Prostate gland (tissue), 2 donors: ENCODE measurements around the gene POU6F2. TPM values are rescaled to one million over a fixed set of nuclear protein-coding genes. Genes with fewer than 3 reads are reported as not detected.

Source experiments
- DNase-seq: peaks from one replicate; pipeline ENCODE4 v3.0.0-alpha.2; 2019; ENCODE audit warnings: low spot score
- H3K27ac ChIP-seq, 2 donors: fragments of 200-600 bp; sonication (generic); 2 replicates each; pipeline ENCODE4 v1.5.1; 2017 to 2019
- H3K27me3 ChIP-seq: fragments of 200-600 bp; sonication (generic); replicated peaks from 2 replicates; pipeline ENCODE4 v1.5.1; 2019; ENCODE audit not compliant: insufficient read depth
- H3K36me3 ChIP-seq, 2 donors: fragments of 200-600 bp; sonication (generic); 1 replicate in 1 of 2; 2 replicates in 1 of 2; pipeline versions ENCODE4 v1.5.1 to v1.8.1; 2017 to 2019
- H3K4me1 ChIP-seq: fragments of 200-600 bp; sonication (generic); replicated peaks from 2 replicates; pipeline ENCODE4 v1.5.1; 2019
- H3K4me3 ChIP-seq, 2 donors: fragments of 200-600 bp; sonication (generic); 2 replicates each; pipeline ENCODE4 v1.5.1; 2017 to 2019
- H3K9me3 ChIP-seq: fragments of 200-600 bp; sonication (generic); 2 replicates; pipeline ENCODE4 v1.5.1; 2017
- POLR2A ChIP-seq: fragments of 450-650 bp; IDR thresholded peaks from one replicate; pipeline ENCODE4 v1.6.1; 2016; ENCODE audit warnings: antibody characterized with exemption, mild to moderate bottlenecking
- POLR2AphosphoS5 ChIP-seq: sonication (generic); formaldehyde crosslinking; IDR thresholded peaks from one replicate; pipeline ENCODE4 v1.6.1; 2017; ENCODE audit warnings: antibody characterized with exemption
- WGBS: methylation state at CpG from one replicate; pipeline ENCODE4 v1.1.5; 2018; 5-methylcytosine and 5-hydroxymethylcytosine counted together
- intact Hi-C: fragments of 100-400 bp; cut with DNase I; formaldehyde crosslinking; loops from one replicate; pipeline ENCODE4 v1.14.2; 2022
- total RNA-seq, 2 donors: library from RNA; depleted of rRNA; stranded (reverse); fragments of >200 nt; gene quantifications; one replicate each; pipeline ENCODE4 v1.1.0, GENCODE V29; 2016
- TF ChIP-seq, protein P1 (sequence below), 4 experiments: fragments of 200-600 bp in 2 of 4; fragments of 450-650 bp in 2 of 4; sonication (generic) in 2 of 4; IDR thresholded peaks; 1 replicate in 3 of 4; 2 replicates in 1 of 4; pipeline ENCODE4 v1.5.1; 2016 to 2019; ENCODE audit warnings: antibody characterized with exemption in 4 of 4, mild to moderate bottlenecking in 2 of 4, moderate library complexity in 2 of 4

Gene POU6F2
- total RNA-seq, 2 donors from 2014 or later, result 2.4 TPM; not detected in 1

DNA sequence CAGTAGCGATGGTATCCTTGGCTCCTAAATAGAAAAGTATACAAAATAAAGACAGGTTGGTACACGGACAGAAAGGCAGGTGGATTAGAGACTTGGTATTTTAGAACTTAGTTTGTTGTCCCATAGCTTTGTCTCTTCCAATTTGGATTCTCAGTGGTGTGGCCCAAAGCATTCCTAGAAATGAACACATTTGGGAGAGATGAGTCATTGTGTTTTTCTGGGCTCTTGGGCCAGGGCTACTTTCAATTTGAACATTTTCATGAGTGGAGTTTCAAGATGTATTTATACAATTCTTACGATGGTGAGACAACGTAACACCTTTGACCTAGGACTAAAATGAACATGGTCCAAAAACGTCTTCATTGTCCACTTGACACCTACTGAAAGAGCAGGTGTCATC, 363.4 kb downstream of the POU6F2 start:
- H3K27ac ChIP-seq, result no peak overlapping the region
- 73% methylated on average over 5 of the region's 5 CpGs for WGBS
- intact Hi-C loops, result no loop called here
- H3K4me3 ChIP-seq, result no peak overlapping the region
- no peaks in the 10 kb centered on the region for H3K4me1 ChIP-seq
- TF ChIP-seq, protein P1, sequence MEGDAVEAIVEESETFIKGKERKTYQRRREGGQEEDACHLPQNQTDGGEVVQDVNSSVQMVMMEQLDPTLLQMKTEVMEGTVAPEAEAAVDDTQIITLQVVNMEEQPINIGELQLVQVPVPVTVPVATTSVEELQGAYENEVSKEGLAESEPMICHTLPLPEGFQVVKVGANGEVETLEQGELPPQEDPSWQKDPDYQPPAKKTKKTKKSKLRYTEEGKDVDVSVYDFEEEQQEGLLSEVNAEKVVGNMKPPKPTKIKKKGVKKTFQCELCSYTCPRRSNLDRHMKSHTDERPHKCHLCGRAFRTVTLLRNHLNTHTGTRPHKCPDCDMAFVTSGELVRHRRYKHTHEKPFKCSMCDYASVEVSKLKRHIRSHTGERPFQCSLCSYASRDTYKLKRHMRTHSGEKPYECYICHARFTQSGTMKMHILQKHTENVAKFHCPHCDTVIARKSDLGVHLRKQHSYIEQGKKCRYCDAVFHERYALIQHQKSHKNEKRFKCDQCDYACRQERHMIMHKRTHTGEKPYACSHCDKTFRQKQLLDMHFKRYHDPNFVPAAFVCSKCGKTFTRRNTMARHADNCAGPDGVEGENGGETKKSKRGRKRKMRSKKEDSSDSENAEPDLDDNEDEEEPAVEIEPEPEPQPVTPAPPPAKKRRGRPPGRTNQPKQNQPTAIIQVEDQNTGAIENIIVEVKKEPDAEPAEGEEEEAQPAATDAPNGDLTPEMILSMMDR (IDR thresholded peaks at IDR 0.05), result no peak
- TF ChIP-seq POLR2A, result no peak
- TF ChIP-seq POLR2AphosphoS5, result no peak
- DNase-seq, result no peak
- no peaks in the 10 kb centered on the region for H3K27me3 ChIP-seq
- no peaks in the 10 kb centered on the region for H3K36me3 ChIP-seq
- H3K9me3 ChIP-seq, result no peaks in the 10 kb centered on the region

DNA sequence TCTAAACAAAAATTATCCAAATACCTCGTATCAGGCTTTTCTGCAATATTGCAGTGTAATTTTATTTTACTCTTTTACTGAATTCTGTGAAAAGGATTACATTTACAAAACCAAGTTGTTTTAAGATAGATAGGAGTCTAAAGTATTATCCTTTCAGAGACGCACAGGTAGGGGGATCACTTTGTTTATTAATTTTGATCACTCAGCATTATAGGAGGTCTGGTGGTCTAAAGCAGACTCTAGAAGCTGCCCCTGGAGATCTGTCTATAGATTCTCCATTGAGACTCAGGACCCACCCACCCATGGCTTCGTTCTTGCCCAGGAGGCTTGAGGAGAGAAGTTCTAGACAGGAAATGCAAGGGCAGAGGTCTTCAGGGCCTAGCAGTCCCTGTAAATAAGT, 365.1 kb downstream of the POU6F2 start:
- WGBS, result 79% methylated on average over 3 of the region's 3 CpGs
- H3K27ac ChIP-seq, result no peak overlapping the region
- intact Hi-C loops, result no loop called here
- H3K36me3 ChIP-seq, result no peaks in the 10 kb centered on the region
- H3K4me1 ChIP-seq, result no peaks in the 10 kb centered on the region
- H3K9me3 ChIP-seq, result no peaks in the 10 kb centered on the region
- DNase-seq, result no peak
- H3K27me3 ChIP-seq, result no peaks in the 10 kb centered on the region
- no peak overlapping the region for H3K4me3 ChIP-seq
- TF ChIP-seq, protein P1 (IDR thresholded peaks at IDR 0.05), result no peak
- TF ChIP-seq POLR2A, result no peak
- TF ChIP-seq POLR2AphosphoS5, result no peak

DNA sequence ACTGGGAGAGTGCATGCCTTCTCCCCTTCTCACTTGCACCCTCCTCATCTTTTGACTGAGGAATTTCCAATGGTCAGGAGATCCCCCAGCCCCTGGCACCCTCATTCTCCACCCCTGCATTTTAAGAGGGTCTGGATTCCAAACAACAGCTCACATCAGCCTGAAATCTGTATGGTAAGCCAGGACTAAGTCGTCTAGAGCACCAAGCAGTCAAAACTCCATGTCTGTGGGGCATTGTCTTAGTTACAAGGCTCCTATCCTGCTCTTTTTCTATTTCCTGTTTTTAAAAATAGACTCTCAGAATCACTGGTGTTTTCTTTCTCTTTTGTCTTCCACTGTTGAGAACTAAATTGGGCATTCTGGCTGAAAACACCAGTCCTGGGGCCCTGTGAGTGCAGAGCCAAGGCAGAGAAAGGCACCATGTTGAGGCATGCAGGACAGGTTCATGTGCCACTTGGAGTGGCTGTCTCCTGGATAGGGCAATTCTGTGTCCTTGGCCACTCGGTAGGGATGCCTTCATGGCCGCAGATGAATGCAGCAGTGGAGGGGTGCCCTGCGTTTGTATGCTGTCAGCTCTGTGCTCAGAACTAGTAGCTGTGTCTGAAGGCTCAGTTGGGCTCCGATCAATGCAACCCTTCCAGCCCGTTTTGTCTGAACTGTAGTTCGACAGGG, 371.9 kb downstream of the POU6F2 start:
- H3K27me3 ChIP-seq, result no peaks in the 10 kb centered on the region
- H3K36me3 ChIP-seq, result no peaks in the 10 kb centered on the region
- no peak overlapping the region for H3K4me3 ChIP-seq
- no peaks in the 10 kb centered on the region for H3K9me3 ChIP-seq
- WGBS, result 77% methylated on average over 7 of the region's 7 CpGs
- H3K27ac ChIP-seq, result no peak overlapping the region
- TF ChIP-seq, protein P1 (IDR thresholded peaks at IDR 0.05), result no peak
- TF ChIP-seq POLR2A (no peak), POLR2AphosphoS5 (no peak)
- DNase-seq, result no peak
- intact Hi-C loops, result no loop called here
- no peaks in the 10 kb centered on the region for H3K4me1 ChIP-seq

DNA sequence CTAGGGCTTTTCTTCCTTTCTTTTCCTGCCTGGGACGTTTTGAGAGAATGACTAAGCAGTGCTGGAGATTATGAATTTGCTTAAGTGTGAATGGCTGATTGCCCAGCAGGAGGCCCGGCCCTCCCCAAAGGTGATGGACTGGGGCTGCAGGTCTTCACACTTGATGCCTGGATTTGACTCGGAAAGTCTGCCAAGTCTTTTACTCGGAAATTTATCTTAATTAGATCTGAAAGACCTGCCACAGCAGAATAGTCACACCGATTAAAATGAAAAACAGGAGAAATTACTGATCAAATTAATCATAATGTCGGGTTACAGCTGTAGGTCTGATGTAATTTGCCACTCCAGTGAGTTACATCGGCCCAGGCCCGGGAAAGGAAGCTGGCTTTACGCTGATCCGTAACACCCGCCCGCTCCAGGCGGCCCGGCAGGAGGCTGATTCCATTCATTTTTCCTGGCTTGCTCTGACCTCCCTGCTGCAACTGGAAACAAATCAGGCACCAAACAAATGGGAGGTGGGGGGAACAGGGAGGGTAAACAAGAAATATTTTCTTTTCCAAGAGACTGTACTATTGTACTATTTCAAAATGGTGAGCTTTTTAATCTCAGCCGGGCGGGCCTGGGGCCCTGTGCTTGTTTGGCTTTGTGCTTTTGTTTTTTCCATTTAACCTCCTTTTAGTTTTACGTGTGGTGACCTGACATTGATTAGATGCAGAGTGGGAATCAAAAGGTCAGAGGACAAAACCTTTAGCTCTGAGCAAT, 376.1 kb downstream of the POU6F2 start:
- intact Hi-C loops, result no loop called here
- WGBS, result 44% methylated on average over 17 of the region's 17 CpGs
- Histone ChIP-seq H3K4me1 (no peaks in the 10 kb centered on the region), H3K36me3 (no peaks in the 10 kb centered on the region), H3K9me3 (no peaks in the 10 kb centered on the region), H3K27ac (no peak overlapping the region), H3K27me3 (no peaks in the 10 kb centered on the region), H3K4me3 (no peak overlapping the region)
- DNase-seq, result no peak
- TF ChIP-seq POLR2AphosphoS5, result no peak
- TF ChIP-seq, protein P1 (IDR thresholded peaks at IDR 0.05), result no peak
- no peak for TF ChIP-seq POLR2A

DNA sequence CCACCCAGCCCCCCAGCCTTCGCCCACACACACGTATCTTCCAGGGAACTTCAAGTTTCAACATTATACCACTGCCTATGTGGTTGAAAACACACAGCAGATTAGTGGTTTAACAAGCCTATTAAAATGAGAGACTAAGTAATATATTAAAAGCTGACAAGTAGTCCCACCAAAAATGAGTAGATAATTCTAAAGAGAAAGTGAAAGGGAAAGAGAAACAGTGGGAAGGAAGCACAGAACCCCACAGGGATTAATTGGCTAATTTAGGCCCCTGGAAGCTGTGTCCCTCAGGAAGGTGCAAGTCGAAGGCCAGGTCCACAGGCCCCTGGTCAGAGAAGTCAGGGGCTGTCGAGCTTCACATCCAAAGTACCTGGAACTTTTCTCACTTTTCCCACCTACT, 378.0 kb downstream of the POU6F2 start:
- TF ChIP-seq POLR2AphosphoS5 (no peak), POLR2A (no peak)
- TF ChIP-seq, protein P1 (IDR thresholded peaks at IDR 0.05), result no peak
- Histone ChIP-seq H3K36me3 (no peaks in the 10 kb centered on the region), H3K27me3 (no peaks in the 10 kb centered on the region), H3K4me1 (no peaks in the 10 kb centered on the region), H3K9me3 (no peaks in the 10 kb centered on the region), H3K4me3 (no peak overlapping the region), H3K27ac (no peak overlapping the region)
- intact Hi-C loops, result no loop called here
- no peak for DNase-seq
- 56% methylated on average over 4 of the region's 4 CpGs for WGBS
